ENCODE data around the gene ALDH1L1.

The ALDH1L1 gene

GRCh38 chr3:126180477-126181397 is at the start of gene ALDH1L1:
TSS of gene ALDH1L1 (minus strand) at chr3:126180586. CDS start at chr3:126160979, 19,607 bp downstream.
- DNase-seq (ENCODE audit: low read depth in 2 of 2, low spot score in 1 of 2), result no peak

GRCh38 chr3:126226374-126226773 is 46.0 kb upstream of the ALDH1L1 start:
- no peak for DNase-seq (ENCODE audit: low read depth in 2 of 2, low spot score in 1 of 2)

- DNase-seq (ENCODE audit: low read depth in 2 of 2, low spot score in 1 of 2), result no peak
Measured at GRCh38 chr3:126216416-126216815, 36.0 kb upstream of the ALDH1L1 start.

DNA sequence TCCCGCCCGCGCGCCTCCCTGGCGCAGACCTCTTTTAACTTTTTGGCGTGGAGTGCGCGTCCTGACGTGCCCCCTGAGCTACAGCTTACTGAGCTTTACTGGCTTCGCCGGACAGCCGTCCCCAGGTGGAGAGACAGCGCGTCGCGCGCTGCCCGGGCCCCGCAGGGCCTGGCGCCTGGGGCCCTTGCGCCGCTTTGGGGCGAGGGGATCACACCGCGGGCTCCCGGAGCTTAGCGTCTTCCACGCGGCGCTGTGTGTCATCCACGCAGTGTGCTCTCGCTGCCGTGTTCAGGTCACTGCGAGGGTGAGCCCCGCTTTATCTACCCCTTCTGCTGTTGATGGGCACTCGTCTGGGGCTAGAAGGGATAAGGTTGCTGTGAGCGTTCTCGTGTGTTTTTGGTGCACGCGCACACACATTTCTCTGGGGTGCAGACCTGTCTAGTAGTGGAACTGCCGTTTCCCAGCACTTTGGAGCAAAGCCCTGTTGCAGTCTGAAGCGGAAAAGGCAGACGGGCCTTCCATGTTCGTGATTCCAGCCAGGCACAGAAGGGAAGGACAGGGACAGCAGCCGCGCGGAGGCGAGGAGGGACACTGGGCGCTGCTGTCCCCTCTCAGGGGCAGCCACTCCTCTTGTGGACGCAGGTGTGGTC is 33.1 kb upstream of the ALDH1L1 start:
- no peak for DNase-seq (ENCODE audit: low read depth in 2 of 2, low spot score in 1 of 2)

DNA sequence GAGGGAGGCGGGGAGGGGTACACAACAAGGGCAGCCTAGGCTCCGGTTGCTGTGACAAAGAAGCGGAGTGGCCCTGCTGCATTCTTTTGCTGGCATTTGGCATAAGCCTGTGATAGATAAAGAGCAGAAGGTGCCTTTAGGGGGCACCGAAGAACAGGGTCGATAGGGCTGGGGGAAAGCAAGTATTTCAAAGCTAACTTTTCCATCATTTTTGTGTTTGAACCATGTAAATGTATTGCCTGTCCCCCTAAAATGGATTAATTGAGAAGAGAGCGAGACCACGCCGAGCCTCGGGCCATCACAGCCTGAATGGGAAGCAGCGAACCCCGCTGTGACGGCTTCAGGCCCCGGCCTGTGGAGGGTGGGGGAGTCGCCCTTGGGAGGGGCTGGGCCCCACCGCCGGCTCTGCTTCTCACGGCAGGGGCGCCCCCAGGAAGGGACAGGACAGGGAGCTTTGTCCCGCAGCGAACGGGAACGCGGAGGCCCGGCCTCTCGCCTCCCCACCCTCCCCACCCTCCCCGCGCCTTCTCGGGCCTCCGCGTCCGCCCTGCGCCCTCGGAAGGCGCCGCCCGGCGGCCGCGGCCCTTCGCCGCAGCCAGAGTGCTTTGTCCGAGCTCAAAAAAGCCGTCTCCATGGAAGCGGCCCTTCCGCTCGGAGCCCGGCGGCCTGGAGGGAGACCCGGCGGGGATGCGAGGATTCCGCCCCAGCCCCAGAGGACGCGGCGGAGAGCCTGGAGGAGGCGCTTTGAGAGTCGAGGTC is 32.4 kb upstream of the ALDH1L1 start:
- no peak for DNase-seq (ENCODE audit: low read depth in 2 of 2, low spot score in 1 of 2)

GRCh38 chr3:126212250-126212619 is 31.8 kb upstream of the ALDH1L1 start:
- no peak for DNase-seq (ENCODE audit: low read depth in 2 of 2, low spot score in 1 of 2)

DNA sequence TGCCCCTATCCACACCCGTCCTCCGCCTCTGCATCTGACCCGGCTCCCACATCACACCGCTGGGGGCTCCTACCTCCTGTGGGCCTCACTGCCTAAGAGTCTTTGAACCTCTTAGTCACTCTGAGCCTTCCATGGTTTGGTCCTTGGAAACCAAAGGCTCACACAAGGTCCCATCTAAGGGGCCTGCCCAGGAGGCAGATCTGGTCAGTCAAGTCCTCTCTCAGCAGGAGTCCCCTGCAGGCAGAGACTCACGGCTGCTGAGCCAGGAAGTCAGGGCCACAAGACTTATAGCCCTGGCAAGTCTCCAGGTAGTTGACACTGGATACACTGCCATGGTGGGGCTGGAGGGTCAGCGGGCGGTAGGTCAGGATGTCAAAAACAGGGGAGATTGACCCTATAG is 31.2 kb upstream of the ALDH1L1 start:
- no peak for DNase-seq (ENCODE audit: low read depth in 2 of 2, low spot score in 1 of 2)

- no peak for DNase-seq (ENCODE audit: low read depth in 2 of 2, low spot score in 1 of 2)
Measured at GRCh38 chr3:126210606-126211005, 30.2 kb upstream of the ALDH1L1 start.

DNA sequence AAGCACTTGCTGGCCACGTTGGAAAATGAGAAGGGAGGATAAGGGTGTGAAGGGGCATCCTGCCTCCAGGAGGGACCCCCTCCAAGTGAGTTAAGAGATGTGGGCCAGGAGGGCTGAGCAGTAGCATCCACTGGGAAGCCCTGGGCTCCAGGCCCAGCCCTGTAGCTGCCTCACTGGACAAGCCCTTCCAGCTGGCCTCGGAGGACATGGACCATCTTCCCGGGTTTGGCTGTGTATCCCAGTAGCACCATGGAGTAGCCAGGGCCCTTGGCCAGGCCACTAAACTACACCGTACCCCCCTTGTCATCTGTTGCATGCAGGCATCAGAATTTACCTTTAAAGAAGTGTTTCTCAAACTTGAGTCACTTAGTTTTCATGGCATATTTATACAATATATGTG is 29.4 kb upstream of the ALDH1L1 start:
- DNase-seq (ENCODE audit: low read depth in 2 of 2, low spot score in 1 of 2), result no peak

DNA sequence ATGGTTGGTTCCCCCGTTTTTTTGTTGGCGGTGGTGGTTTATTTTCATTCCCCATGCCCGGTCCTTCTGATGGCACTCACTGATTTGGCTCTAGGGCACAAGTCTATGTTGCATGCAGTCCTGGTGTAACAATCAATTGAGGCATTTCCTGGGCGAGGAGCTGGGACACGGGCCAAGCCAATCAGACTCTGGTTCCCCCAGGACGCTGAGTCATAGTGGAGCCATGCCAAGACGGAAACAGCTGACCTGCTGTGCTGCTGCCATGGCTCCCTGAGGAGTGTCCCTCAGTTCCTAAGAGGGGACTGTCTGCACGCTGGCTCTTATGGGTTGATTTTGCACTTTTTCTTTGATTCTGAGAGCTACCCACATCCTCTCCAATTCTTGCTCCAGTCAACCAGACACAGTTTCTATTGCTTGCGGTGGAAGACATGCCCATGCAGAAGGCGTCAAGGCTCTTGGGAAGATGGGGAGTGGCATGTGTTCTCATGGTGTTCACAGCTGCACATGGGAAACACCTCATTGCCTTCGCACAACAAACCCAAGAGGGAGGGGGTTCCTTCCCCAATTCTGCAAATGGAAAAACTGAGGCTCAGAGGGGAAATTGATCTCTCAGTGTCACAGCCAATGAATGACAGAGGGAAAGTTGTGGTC is 28.3 kb upstream of the ALDH1L1 start:
- DNase-seq (ENCODE audit: low read depth in 2 of 2, low spot score in 1 of 2), result no peak

- DNase-seq (ENCODE audit: low read depth in 2 of 2, low spot score in 1 of 2), result no peak
Measured at GRCh38 chr3:126208182-126208581, 27.8 kb upstream of the ALDH1L1 start.

DNA sequence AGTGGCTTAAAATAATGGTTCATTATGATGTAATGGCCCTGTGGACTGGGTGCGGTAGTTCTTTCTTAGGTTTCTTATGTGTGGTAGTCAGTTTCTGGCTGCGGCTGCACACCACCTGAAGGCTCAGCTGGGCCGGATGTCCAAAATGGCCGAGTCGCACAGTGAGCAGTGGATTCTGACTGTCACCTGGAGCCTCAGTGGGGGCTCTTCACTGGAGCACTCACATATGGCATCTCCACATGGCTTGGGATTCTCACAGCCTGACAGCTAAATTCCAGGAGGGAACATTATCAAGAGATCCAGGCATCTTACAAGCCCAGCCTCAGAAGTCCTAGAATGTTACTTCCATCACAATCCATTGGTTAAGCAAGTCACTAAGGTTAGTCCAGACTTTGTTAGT is 26.8 kb upstream of the ALDH1L1 start:
- DNase-seq (ENCODE audit: low read depth in 2 of 2, low spot score in 1 of 2), result no peak

DNA sequence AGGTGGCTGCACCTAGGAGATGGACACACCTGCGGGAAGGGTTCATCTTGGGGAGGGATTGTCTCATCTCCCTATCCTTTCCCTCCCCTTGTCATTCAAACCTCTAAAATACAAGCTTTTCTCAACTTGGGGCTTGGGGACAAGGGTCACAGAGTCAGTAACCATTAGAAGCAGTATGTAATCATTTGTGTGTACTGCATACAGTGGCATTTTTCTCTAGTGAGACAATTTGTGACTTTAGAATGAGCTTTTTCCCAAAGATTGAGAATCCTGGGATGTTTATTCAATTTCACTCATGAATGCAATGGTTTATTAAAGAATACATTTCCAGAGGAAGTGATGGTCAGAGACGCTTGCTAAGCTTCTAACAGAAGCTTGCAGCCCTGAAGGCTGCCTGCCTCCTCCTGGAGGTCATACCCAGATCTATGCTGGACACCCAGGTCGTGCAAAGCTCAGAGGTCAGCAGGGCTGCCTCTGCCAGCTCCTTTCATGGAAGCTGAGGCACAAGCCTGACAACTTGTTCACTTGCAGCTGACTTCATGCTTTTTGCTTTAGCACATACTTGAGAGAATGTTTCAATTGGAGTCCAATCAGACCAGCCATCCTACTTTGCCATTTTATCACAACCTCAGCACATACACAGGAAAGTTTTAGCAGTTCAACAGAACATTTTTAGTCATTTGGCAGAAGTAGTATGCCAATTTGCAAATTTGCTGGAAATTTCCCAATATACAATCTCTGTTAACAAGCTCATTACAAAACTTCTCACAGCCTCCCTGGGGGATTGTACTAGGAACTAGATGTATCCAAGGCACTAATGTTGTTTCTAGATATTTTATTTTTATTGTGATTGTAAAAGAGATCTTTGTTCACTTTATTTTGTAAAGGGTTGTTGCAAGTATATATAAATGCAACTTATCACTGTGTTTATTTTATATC is 25.6 kb upstream of the ALDH1L1 start:
- DNase-seq (ENCODE audit: low read depth in 2 of 2, low spot score in 1 of 2), result no peak

DNA sequence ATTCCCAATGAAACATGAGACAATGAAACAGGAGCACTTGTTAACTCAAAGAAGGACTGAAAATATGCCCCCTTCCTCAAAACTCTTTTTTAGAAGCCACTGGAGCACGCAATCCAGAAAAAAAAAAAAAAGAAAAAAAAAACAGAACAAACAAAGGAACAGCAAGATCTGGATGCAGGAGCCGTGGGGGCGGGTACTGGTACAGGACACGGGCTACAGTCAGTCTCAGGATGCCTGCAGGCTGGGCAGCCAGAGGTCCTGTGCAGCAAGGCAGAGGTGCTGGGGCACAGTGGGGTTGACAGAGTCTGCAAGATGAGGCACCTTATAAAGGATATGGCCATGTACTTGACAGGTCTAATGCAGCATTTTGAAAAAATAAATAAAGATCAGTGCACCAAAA is 22.3 kb upstream of the ALDH1L1 start:
- no peak for DNase-seq (ENCODE audit: low read depth in 2 of 2, low spot score in 1 of 2)

DNA sequence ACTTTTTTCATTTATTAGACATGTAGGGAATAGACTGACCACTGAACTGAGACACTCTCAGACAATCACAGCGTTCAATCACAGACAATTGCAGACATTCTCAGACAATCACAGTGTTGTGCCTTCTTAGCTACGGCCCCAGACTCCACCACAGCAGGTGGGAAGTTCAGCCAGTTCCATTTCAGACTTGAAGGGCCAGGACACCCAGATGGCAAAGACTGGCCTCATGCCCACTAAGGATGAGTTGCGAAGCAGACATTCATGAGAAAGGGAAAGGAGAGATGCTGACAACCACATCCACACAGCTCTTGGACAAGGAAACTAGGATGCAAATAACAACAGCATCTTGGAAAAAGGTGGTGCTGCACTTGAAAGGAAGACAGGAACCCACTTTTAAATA is 21.9 kb upstream of the ALDH1L1 start:
- DNase-seq (ENCODE audit: low read depth in 2 of 2, low spot score in 1 of 2), result no peak

GRCh38 chr3:126201168-126201567 is 20.8 kb upstream of the ALDH1L1 start:
- no peak for DNase-seq (ENCODE audit: low read depth in 2 of 2, low spot score in 1 of 2)

DNA sequence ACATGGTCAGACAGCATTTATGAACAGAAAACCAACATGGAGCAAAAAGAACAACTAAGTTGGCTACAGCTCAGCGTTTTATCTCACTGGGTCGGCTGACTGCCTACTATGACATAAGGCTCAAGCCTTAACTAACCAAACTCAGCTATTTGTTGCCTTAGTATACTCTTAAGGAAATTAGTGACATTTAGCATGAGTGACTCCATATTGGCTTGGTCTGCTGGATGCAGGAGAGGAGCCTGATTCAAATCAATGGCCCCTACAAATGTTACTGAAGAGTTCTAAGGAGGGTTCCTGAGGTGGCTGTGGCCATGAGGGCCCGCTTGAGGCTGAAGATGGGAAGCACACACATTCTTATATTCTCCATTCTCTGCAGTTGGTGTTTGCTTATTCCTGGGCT is 20.1 kb upstream of the ALDH1L1 start:
- no peak for DNase-seq (ENCODE audit: low read depth in 2 of 2, low spot score in 1 of 2)

GRCh38 chr3:126199256-126199655 is 18.9 kb upstream of the ALDH1L1 start:
- DNase-seq (ENCODE audit: low read depth in 2 of 2, low spot score in 1 of 2), result no peak

- no peak for DNase-seq (ENCODE audit: low read depth in 2 of 2, low spot score in 1 of 2)
Measured at GRCh38 chr3:126197854-126198584, 17.6 kb upstream of the ALDH1L1 start.

- DNase-seq (ENCODE audit: low read depth in 2 of 2, low spot score in 1 of 2), result no peak
Measured at GRCh38 chr3:126197343-126197742, 17.0 kb upstream of the ALDH1L1 start.

Data from stimulated activated CD8-positive, alpha-beta memory T cell treated with anti-CD3 and anti-CD28 coated beads, Interleukin-4, amount 100 ng/mL, for 4 hours (primary cell).